Lung (tissue), 12 donors: Measurements from ENCODE around the gene CHRM4. TPM values are rescaled to one million over a fixed set of nuclear protein-coding genes. Genes with fewer than 3 reads are reported as not detected.

Source experiments
- ATAC-seq: fragments of 200-7000 bp; cut with Tn5 transposase; one replicate; pipeline ENCODE4 v1.9.1; 2020; ENCODE audit warnings: moderate number of reproducible peaks; ENCODE audit not compliant: insufficient read depth, low FRiP score
- DNase-seq, 3 donors: peaks; one replicate each; pipeline ENCODE4 v3.0.0-alpha.2; 2013 to 2017
- H3K27ac ChIP-seq, 2 donors: one replicate each; pipeline ENCODE4 v1.5.1; 2013; ENCODE audit warnings: mild to moderate bottlenecking in 2 of 2, moderate library complexity in 2 of 2, control low read depth in 1 of 2, inconsistent platforms in 1 of 2, low read depth in 1 of 2, low read length in 1 of 2
- H3K27me3 ChIP-seq, 3 donors: one replicate each; pipeline ENCODE4 v1.5.1; 2013; ENCODE audit warnings: low read length in 2 of 3; ENCODE audit not compliant: control insufficient read depth in 3 of 3, insufficient read depth in 3 of 3
- H3K36me3 ChIP-seq, 4 donors: one replicate each; pipeline ENCODE4 v1.5.1; 2013; ENCODE audit warnings: low read length in 4 of 4, mild to moderate bottlenecking in 1 of 4, moderate library complexity in 1 of 4; ENCODE audit not compliant: control insufficient read depth in 4 of 4, insufficient read depth in 4 of 4
- H3K4me1 ChIP-seq, 5 donors: one replicate each; pipeline ENCODE4 v1.5.1; 2013; ENCODE audit warnings: low read length in 5 of 5, mild to moderate bottlenecking in 2 of 5, moderate library complexity in 1 of 5; ENCODE audit not compliant: control insufficient read depth in 5 of 5, insufficient read depth in 5 of 5
- H3K4me3 ChIP-seq: one replicate; pipeline ENCODE4 v1.5.1; 2013; ENCODE audit warnings: mild to moderate bottlenecking, control low read depth, moderate library complexity
- H3K9ac ChIP-seq, 2 donors: one replicate each; pipeline ENCODE4 v1.5.1; 2013; ENCODE audit warnings: low read length in 2 of 2, control low read depth in 1 of 2; ENCODE audit not compliant: insufficient read depth in 1 of 2
- H3K9me3 ChIP-seq, 4 donors: one replicate each; pipeline ENCODE4 v1.5.1; 2013; ENCODE audit warnings: low read length in 3 of 4, mild to moderate bottlenecking in 1 of 4, moderate library complexity in 1 of 4; ENCODE audit not compliant: control insufficient read depth in 4 of 4, insufficient read depth in 3 of 4
- CTCF ChIP-seq: IDR thresholded peaks from 2 replicates; pipeline ENCODE4 v1.5.1; 2012; ENCODE audit warnings: mild to moderate bottlenecking; ENCODE audit errors: control extremely low read depth, extremely low read depth
- WGBS, 2 donors: extraction: QIAGEN DNeasy Blood & Tissue Kit; methylation state at CpG; one replicate each; pipeline ENCODE4 v1.1.7; 2013; 5-methylcytosine and 5-hydroxymethylcytosine counted together
- polyA plus RNA-seq, 2 donors: library from polyadenylated mRNA; stranded (reverse); fragments of 200-250 nt; gene quantifications; one replicate each; pipeline ENCODE4 v1.2.1, GENCODE V29; 2013
- total RNA-seq, 2 donors: library from RNA; depleted of rRNA in 1 of 2; stranded (reverse); fragments of >200 nt in 1 of 2; gene quantifications; one replicate each; pipeline ENCODE4 v1.2.1, GENCODE V29; 2014 to 2021
- donor health status: control.
- donor health status: control.
- donor health status: Bipolar disorder and iron deficiency.
- donor health status: healthy.
- donor health status: DM: yes; HTN: yes; CAD: no.

CHRM4 gene
- total and polyA plus RNA-seq, 4 donors, result 0.05 to 0.28 (median 0.10) TPM; not detected in 1

GRCh38 chr11:46362156-46363030, 29.2 kb downstream of the CHRM4 start:
- Histone ChIP-seq H3K4me3 (no peak overlapping the region), H3K9me3 (no peaks in the 10 kb centered on the region), H3K36me3 (peaks cover 0 to 6% (median 0%) of the 10 kb centered on the region in 4 donors), H3K27me3 (no peaks in the 10 kb centered on the region), H3K4me1 (peaks cover 4 to 35% (median 26%) of the 10 kb centered on the region in 5 donors), H3K27ac (peak overlapping the region; percentile 73 to 88), H3K9ac (peak overlapping the region in 1 of 2 donors; percentile 13)
- DNase-seq (no peak), ATAC-seq (no peak)
- 61 to 72% methylated on average over 20 of the region's 20 CpGs for WGBS, 2 donors
- TF ChIP-seq CTCF, result no peak

DNA sequence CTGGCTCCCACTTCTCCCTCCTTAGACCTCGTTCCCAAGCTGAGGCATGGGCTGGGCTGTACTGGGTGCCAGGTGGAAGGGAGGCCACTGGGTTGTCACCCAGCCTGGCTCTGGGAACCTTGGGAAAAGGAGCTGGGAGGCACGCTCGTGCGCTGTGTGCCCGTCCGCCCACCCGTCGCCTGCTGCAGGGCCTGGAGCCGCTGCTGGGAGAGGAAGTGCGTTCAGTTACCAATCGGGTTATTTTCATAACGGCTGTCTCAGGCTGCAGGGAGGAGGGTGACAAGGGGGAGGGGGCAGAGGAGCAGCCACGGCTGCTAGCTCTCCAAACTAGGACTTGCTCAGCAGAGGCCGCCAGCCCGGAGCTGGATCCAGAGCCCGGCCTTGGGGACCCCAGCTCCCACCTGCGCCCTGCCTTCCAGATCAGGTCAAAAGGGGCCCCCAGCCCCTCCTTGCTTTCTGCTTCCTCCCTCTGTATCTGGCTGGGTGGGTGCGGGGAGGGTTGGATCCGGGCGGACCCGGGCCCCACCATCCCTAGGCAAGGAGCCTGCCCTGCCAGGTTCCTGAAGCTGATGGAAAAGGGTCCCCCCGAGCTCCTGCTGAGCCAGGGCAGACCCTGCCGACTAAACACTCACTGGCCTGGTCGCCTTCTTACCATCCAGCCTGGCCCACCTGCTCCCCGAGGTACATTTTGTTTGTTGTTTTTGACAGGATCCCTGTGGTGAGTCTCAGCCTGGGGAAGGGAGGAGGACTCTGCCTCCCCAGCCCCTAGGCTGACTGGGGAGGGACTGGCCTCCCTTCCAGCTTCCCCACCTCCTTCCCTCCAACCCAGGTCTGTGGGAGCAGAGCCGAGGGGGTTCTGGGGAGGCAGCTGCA, 30.1 kb downstream of the CHRM4 start:
- no peaks in the 10 kb centered on the region for H3K9me3 ChIP-seq
- H3K27me3 ChIP-seq, result no peaks in the 10 kb centered on the region
- peaks cover 0 to 3% (median 0%) of the 10 kb centered on the region in 4 donors for H3K36me3 ChIP-seq
- TF ChIP-seq CTCF, result no peak
- H3K4me1 ChIP-seq, result peaks cover 4 to 33% (median 23%) of the 10 kb centered on the region in 5 donors
- peak overlapping the region; percentile 73 to 88 for H3K27ac ChIP-seq
- DNase-seq, result peak; percentile 86 to 93 (median 89)
- peak; percentile 55 for ATAC-seq
- peak overlapping the region; percentile 16 to 68 for H3K9ac ChIP-seq
- H3K4me3 ChIP-seq, result no peak overlapping the region
- WGBS, 2 donors, result 5 to 20% methylated on average over 26 of the region's 26 CpGs

DNA sequence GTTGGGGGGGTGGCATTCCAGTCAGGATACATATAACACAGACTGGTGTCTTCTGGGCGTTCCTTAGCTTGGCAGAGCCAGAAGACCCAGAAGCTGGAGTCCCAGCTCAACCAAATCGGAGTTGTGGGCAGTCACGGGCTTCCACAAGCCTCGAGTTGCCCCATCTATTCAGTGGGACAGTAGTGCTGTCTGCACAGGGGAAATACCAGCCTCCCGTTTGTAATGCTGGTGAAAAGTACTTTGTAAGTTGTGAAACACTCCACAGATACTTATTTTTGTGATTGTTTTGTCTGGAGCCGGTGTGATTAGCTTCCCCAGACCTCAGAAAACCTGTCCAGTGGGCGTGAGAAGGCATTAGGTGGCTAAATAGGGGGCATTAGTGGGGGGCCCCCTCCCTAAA, 30.7 kb downstream of the CHRM4 start:
- ATAC-seq, result no peak
- Histone ChIP-seq H3K27me3 (no peaks in the 10 kb centered on the region), H3K36me3 (peaks cover 0 to 3% (median 0%) of the 10 kb centered on the region in 4 donors), H3K27ac (peak overlapping the region; percentile 73 to 88), H3K9me3 (no peaks in the 10 kb centered on the region), H3K4me3 (no peak overlapping the region), H3K9ac (peak overlapping the region; percentile 16 to 68), H3K4me1 (peaks cover 4 to 33% (median 23%) of the 10 kb centered on the region in 5 donors)
- no peak for TF ChIP-seq CTCF
- no peak for DNase-seq
- 30 to 42% methylated on average over 7 of the region's 7 CpGs for WGBS, 2 donors
